Fibroblast of villous mesenchyme (primary cell): ENCODE data around the gene ADCY3. TPM values are rescaled to one million over a fixed set of nuclear protein-coding genes. Genes with fewer than 3 reads are reported as not detected.

Experiments used
- DNase-seq: peaks from one replicate; pipeline ENCODE4 v3.0.0-alpha.2; 2010; ENCODE audit warnings: low read depth
- H3K4me3 ChIP-seq: 2 replicates; pipeline ENCODE4 v1.5.1; 2011; ENCODE audit warnings: low read depth, mild to moderate bottlenecking, low read length
- total RNA-seq: library from RNA; depleted of rRNA; stranded (reverse); fragments of >200 nt; gene quantifications from 2 replicates; pipeline ENCODE4 v1.2.3, GENCODE V29; 2012
- TF ChIP-seq, protein P1 (sequence below): IDR thresholded peaks from 2 replicates; pipeline ENCODE4 v1.5.1; 2012; ENCODE audit warnings: low read depth, mild to moderate bottlenecking, low read length; ENCODE audit not compliant: insufficient read depth

The ADCY3 gene
- total RNA-seq, 1 donor = 43.2 TPM

DNA sequence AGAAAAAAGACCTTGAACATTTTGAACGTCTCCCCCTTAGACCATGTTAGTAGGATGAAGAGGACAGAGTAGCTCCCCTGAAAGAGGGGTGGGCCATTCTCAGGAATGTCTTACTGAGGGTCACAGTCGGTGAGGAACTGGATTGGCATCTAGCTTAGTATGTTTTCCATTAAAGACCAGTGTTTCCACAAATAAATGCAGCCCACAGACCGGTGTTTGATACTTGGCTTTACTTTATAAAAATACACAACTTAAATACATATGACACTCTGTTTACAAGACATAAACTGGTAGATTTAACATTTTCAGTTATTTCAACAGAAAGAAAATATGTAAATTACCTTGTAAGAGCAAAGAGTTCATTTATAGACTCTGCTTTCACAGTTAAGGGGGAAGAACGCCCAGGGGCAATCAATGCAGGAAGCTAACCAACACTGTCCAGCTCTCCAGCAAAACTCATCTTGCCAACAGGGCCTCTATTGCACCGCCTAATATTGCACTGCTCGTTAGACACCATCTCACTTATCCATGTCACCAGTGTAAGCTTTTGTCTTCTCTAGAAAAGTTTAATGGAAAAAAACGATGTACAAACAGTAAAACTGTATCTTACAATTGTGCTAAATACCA, 23.5 kb upstream of the ADCY3 start:
- no peak overlapping the region for H3K4me3 ChIP-seq
- no peak for DNase-seq
- TF ChIP-seq, protein P1, sequence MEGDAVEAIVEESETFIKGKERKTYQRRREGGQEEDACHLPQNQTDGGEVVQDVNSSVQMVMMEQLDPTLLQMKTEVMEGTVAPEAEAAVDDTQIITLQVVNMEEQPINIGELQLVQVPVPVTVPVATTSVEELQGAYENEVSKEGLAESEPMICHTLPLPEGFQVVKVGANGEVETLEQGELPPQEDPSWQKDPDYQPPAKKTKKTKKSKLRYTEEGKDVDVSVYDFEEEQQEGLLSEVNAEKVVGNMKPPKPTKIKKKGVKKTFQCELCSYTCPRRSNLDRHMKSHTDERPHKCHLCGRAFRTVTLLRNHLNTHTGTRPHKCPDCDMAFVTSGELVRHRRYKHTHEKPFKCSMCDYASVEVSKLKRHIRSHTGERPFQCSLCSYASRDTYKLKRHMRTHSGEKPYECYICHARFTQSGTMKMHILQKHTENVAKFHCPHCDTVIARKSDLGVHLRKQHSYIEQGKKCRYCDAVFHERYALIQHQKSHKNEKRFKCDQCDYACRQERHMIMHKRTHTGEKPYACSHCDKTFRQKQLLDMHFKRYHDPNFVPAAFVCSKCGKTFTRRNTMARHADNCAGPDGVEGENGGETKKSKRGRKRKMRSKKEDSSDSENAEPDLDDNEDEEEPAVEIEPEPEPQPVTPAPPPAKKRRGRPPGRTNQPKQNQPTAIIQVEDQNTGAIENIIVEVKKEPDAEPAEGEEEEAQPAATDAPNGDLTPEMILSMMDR = no peak

DNA sequence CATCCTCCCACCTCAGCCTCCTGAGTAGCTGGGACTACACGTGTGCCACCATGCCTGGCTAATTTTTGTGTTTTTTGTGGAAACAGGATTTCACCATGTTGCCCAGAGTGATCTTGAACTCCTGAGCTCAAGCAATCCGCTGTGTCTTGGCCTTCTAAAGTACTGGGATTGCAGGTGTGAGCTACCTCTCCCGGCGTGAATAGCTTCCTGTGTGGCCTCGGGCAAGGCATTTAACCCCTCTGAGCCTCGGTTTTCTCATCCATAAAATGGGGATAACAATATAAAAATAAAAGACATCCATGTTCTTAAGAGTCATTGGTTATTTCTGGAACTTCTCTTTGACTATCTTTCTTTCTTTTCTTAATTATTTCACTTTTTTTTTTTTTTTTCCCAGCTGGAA, 19.3 kb upstream of the ADCY3 start:
- no peak for DNase-seq
- TF ChIP-seq, protein P1 = no peak

DNA sequence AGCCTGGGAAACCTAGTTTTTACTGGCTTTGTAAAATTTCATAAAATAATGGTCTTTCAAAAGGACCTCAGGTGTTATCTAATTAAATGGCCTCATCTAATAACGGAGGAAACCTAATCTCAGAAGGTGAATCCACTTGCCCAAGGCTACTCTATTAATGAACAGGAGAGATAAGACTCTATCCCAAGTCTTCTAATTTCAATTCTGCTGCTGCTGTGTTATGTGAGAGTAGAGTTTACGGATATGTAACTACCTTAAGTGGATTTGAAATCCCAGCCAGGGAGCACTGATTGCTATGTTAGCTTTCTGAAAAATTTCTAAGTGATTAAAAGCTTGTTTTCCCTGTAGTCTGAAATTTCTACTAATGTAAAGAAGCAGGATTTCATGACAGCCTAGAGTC, 17.2 kb upstream of the ADCY3 start:
- TF ChIP-seq, protein P1 = no peak
- no peak overlapping the region for H3K4me3 ChIP-seq
- no peak for DNase-seq

More for the DNA sequence above, 19.3 kb upstream of the ADCY3 start:
- H3K4me3 ChIP-seq = no peak overlapping the region

DNA sequence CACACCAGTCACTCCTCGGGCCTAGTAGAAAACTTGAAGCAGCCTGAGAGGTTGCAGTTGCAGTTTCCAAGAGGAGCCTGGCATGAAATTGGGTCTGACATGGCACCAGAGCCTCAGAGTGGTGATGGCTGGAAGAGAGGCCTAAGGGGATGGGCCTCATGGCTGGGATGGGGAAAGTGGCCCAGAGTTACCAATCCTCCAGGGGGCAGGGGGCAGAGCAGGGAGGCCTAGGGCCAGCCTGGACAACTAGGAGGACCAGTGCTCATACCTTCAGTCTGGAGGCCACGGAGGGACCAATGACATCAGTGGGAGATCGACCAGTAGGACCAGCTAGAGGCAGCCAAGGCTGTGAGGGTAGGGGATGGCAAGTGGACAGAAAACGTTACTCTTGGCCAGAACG, 15.1 kb upstream of the ADCY3 start:
- no peak for DNase-seq
- no peak overlapping the region for H3K4me3 ChIP-seq
- TF ChIP-seq, protein P1 = no peak

DNA sequence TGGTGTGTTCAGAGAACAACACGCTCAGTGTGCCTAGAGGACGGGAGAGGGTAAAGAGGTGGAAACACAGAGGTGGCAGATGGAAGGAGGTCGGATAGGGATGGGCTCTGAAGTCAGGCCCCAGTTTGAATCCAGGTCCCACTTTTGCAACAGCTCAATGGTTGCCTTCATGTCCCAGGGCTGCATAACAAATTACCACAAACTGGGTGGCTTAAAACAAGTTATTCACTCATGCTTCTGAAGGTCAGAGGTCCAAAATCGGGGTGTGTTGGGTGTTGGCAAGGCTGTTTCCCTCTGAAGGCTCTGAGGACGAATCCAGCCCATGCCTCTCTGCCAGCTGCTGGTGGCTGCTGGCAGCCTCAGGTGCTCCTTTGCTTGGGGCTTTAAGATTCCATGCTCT, 12.7 kb upstream of the ADCY3 start:
- TF ChIP-seq, protein P1 = no peak
- H3K4me3 ChIP-seq = no peak overlapping the region
- DNase-seq = no peak

DNA sequence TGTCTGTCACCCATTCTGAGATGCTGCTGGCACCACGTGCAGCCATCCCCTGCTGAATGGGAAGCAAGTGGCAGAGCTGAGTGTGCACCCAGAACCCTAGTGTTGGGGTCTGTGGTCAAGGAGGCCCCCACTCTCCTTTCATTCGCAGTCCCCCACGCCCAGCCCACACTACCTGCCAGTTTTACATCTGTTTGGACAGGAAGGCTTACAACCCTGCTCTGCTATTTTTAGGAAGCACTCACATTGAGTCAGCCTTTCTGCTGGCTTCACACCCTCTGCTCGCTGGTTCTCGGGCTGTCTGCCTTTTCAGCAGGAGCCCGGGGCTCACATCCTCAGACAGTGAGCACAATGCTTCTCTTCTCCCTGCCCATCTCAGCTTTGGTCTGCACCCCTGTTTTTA, 10.7 kb upstream of the ADCY3 start:
- TF ChIP-seq, protein P1 = no peak
- no peak overlapping the region for H3K4me3 ChIP-seq
- no peak for DNase-seq

DNA sequence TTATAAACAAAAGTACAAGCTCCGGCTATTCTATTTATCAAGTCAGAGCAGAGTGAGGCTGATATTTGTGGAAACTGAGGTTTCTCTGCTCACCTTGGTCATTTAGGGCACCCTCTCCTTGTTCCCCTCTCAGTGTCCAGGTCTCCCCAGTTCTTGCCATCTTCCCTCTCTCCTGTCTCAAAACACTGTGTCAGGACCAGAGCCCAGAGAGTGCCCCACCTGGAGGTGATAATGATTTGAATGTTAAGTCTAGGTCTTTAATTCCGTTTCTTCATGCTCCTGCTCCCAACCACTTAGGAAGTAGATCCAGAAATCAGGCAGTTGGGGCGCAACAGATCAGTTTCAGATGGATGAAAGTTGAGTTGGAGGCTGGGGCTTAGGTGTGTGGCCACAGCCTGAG, 9.2 kb upstream of the ADCY3 start:
- TF ChIP-seq, protein P1 = no peak
- no peak overlapping the region for H3K4me3 ChIP-seq

More for the DNA sequence above, 9.2 kb upstream of the ADCY3 start:
- no peak for DNase-seq
